Activated T-cell treated with anti-CD3 and anti-CD28 coated beads, Interleukin-2, amount 50 U/mL, for 72 hours (primary cell): ENCODE measurements around the gene CAPN8. TPM values are rescaled to one million over a fixed set of nuclear protein-coding genes. Genes with fewer than 3 reads are reported as not detected.

Experiments used
- ATAC-seq, 2 donors: fragments of 150-1000 bp; cut with Tn5 transposase; replicated peaks in 1 of 2; 2 replicates each; pipeline ENCODE4 v1.10.0; 2021; ENCODE audit warnings: moderate library complexity in 2 of 2, mild to moderate bottlenecking in 1 of 2
- DNase-seq, 2 donors: peaks; one replicate each; pipeline ENCODE4 v3.0.0; 2021 to 2022; ENCODE audit warnings: mixed read lengths in 1 of 2
- H3K27ac Mint-ChIP-seq: one replicate; pipeline ENCODE4 v1.8.0; 2022; ENCODE audit warnings: mild to moderate bottlenecking, moderate library complexity, mixed read lengths
- H3K27me3 Mint-ChIP-seq: one replicate; pipeline ENCODE4 v1.8.0; 2022; ENCODE audit warnings: low read depth, mixed read lengths
- H3K36me3 Mint-ChIP-seq, 2 donors: one replicate each; pipeline ENCODE4 v1.8.0; 2022; ENCODE audit warnings: mixed read lengths in 2 of 2, mild to moderate bottlenecking in 1 of 2; ENCODE audit not compliant: insufficient read depth in 2 of 2
- H3K4me1 Mint-ChIP-seq: one replicate; pipeline ENCODE4 v1.8.0; 2022; ENCODE audit warnings: low read depth, mixed read lengths
- H3K4me3 Mint-ChIP-seq, 2 donors: one replicate each; pipeline ENCODE4 v1.8.0; 2022; ENCODE audit warnings: mild to moderate bottlenecking in 2 of 2, mixed read lengths in 2 of 2, moderate library complexity in 2 of 2
- H3K9me3 Mint-ChIP-seq, 2 donors: one replicate each; pipeline ENCODE4 v1.8.0; 2022; ENCODE audit warnings: mixed read lengths in 2 of 2
- total RNA-seq, 2 donors: library from RNA; stranded (reverse); gene quantifications; one replicate each; pipeline ENCODE4 v1.2.3, GENCODE V29; 2022

The CAPN8 gene
- total RNA-seq, 2 donors from 2014 or later = not detected

DNA sequence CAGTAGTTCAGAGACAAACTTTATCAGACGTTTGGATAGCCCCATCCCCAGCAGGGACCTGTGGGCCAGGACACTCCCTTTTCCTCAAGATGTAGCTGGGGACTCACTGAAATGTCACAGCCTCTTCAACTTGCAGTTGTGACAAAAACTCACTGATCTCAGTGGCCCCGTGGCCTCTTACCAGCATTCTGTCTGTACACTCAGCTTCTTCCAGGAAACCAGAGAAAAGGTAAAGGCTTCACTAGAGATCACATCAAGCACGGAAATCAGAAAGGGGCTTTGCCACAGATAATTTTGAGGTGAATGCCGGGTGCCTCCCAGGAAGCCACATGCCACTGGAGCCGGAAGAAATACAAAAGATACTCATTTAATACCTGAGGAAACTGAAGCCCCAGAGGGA, 150.1 kb downstream of the CAPN8 start:
- Mint-ChIP-seq H3K4me3 (peak overlapping the region; percentile 49 to 57), H3K27me3 (no peaks in the 10 kb centered on the region)
- peak; percentile 78 to 81 for ATAC-seq

DNA sequence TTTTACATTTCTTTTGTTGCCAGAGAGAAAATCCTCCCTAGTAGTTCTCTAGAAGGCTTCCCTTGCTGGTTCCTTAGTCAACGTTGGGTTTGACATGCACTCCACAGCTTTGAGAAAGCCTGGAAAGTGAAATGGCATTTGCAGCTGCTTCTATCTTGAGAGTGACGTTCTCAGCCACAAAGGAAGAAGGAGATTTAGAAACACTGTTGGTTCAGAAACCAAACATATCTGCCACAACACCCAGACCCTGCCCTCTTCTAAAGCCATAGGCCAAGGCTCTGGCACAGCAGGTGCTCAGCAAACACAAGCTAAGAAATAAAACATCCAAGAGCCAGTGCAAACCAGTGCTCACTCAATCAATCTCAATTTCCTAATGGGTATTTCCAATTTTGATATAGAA, 150.9 kb downstream of the CAPN8 start:
- Mint-ChIP-seq H3K4me1 (peaks cover 38% of the 10 kb centered on the region), H3K27ac (peak overlapping the region; percentile 55), H3K36me3 (peaks cover 2 to 3% of the 10 kb centered on the region in 2 donors), H3K4me3 (peak overlapping the region; percentile 49 to 57), H3K27me3 (no peaks in the 10 kb centered on the region), H3K9me3 (peaks cover 0 to 6% of the 10 kb centered on the region in 2 donors)
- DNase-seq (no peak), ATAC-seq (no peak)

More for the DNA sequence above, 150.1 kb downstream of the CAPN8 start:
- DNase-seq = peak; percentile 23 to 25
- peaks cover 33% of the 10 kb centered on the region for H3K4me1 Mint-ChIP-seq
- peaks cover 0 to 8% of the 10 kb centered on the region in 2 donors for H3K9me3 Mint-ChIP-seq
- H3K27ac Mint-ChIP-seq = peak overlapping the region; percentile 55
- H3K36me3 Mint-ChIP-seq = no peaks in the 10 kb centered on the region

GRCh38 chr1:223513309-223513708, 152.2 kb downstream of the CAPN8 start:
- DNase-seq (no peak), ATAC-seq (no peak)
- peaks cover 2 to 3% of the 10 kb centered on the region in 2 donors for H3K36me3 Mint-ChIP-seq
- H3K4me1 Mint-ChIP-seq = peaks cover 38% of the 10 kb centered on the region
- H3K9me3 Mint-ChIP-seq = peaks cover 0 to under 1% of the 10 kb centered on the region in 2 donors
- H3K4me3 Mint-ChIP-seq = no peak overlapping the region
- H3K27ac Mint-ChIP-seq = no peak overlapping the region
- no peaks in the 10 kb centered on the region for H3K27me3 Mint-ChIP-seq

- Mint-ChIP-seq H3K36me3 (peaks cover 2 to 3% of the 10 kb centered on the region in 2 donors), H3K4me3 (no peak overlapping the region), H3K9me3 (no peaks in the 10 kb centered on the region), H3K27me3 (no peaks in the 10 kb centered on the region), H3K27ac (no peak overlapping the region), H3K4me1 (peaks cover 38% of the 10 kb centered on the region)
- DNase-seq = no peak
- no peak for ATAC-seq
Observed at GRCh38 chr1:223512057-223512456, 153.4 kb downstream of the CAPN8 start.

- no peaks in the 10 kb centered on the region for H3K27me3 Mint-ChIP-seq
- no peak overlapping the region for H3K4me3 Mint-ChIP-seq
- H3K36me3 Mint-ChIP-seq = peaks cover 2 to 3% of the 10 kb centered on the region in 2 donors
- DNase-seq (no peak), ATAC-seq (no peak)
- H3K27ac Mint-ChIP-seq = no peak overlapping the region
- H3K4me1 Mint-ChIP-seq = peaks cover 11% of the 10 kb centered on the region
- H3K9me3 Mint-ChIP-seq = no peaks in the 10 kb centered on the region
Observed at GRCh38 chr1:223508796-223509195, 156.7 kb downstream of the CAPN8 start.

DNA sequence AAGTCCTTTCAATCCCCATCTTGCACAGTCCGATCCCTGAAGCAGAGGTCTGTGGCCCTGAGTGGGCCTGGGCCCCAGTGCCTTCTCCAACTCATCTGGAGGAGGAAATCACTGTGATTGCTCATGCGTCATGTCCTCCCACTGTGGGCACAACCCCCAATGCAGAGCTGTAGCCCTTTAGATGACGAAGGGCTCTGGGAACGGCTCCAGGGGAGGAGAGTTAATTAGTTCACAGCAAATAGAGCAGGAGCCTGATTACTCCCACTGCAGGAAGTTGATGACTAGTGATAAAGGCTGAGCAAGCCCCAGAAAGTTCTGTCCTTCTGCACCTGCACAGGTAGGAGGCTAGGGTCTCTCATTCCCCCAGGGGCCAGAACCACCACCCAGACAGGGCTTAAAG, 160.8 kb downstream of the CAPN8 start:
- DNase-seq = no peak
- Mint-ChIP-seq H3K27ac (no peak overlapping the region), H3K27me3 (no peaks in the 10 kb centered on the region), H3K4me1 (peaks cover 15% of the 10 kb centered on the region), H3K9me3 (no peaks in the 10 kb centered on the region), H3K36me3 (no peaks in the 10 kb centered on the region), H3K4me3 (no peak overlapping the region)
- no peak for ATAC-seq

DNA sequence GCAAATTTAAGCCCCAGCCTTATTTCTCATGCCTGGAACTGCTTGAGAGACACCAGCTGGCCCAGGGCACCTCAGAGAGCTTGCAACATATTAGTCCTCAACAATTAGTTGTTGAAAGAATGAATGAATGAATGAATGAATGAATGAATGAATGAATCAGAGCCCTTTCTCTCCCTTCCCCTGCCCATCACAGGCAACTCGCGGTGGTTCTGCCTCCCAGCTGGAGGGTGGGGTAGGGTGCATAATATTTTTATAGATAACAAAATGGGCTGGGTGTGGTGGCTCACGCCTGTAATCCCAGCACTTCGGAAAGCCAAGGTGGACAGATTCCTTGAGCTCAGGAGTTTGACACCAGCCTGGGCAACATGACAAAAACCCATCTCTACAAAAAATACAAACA, 162.2 kb downstream of the CAPN8 start:
- no peak for DNase-seq
- H3K27ac Mint-ChIP-seq = no peak overlapping the region
- H3K4me1 Mint-ChIP-seq = peaks cover 19% of the 10 kb centered on the region
- no peaks in the 10 kb centered on the region for H3K27me3 Mint-ChIP-seq
- H3K4me3 Mint-ChIP-seq = no peak overlapping the region
- no peaks in the 10 kb centered on the region for H3K9me3 Mint-ChIP-seq
- H3K36me3 Mint-ChIP-seq = no peaks in the 10 kb centered on the region
- ATAC-seq = no peak

DNA sequence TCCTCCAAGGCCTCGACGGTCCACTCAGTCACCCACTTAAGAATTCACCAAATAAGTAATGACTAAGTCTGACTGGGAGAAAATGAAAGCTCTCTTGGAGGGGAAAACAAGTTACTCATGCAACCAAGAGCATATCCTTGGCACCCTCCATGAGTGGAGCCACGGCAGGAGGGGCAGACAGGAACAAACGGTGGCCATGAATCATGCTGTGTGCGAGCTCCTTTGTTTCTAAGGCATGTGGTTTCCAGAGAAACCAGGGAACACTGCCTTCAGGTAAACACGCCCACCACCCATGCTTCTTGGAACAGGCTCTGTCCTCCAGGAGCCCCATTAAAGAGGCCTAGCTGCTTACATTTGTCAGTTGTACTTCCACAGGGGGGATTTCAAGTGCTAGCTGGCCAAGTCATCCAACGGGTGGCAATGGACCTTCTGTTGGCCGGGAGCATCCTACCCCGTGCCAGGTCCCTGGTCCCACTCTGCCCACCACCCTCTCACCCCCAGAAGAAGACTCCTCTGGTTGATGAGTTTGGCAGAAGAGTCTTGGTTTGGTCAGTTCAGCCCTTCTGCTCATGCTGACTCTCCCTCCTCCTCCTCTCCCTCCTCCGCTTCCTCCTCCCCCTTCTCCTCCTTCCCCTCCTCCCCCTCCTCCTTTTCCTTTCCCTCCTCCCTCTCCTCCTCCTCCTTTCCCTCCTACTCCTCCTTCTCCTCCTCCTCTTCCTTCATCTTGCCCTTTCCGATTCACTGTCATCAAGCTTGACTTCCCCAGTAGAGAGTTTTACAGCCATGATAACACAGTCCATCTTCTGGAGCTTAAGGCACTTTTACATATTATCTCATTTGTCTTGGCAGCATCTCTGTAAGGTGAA, 164.7 kb downstream of the CAPN8 start:
- DNase-seq (peak; percentile 27 to 28), ATAC-seq (peak; percentile 78 to 92)
- Mint-ChIP-seq H3K4me3 (no peak overlapping the region), H3K27me3 (no peaks in the 10 kb centered on the region), H3K4me1 (peaks cover 19% of the 10 kb centered on the region), H3K9me3 (no peaks in the 10 kb centered on the region), H3K27ac (no peak overlapping the region), H3K36me3 (no peaks in the 10 kb centered on the region)

DNA sequence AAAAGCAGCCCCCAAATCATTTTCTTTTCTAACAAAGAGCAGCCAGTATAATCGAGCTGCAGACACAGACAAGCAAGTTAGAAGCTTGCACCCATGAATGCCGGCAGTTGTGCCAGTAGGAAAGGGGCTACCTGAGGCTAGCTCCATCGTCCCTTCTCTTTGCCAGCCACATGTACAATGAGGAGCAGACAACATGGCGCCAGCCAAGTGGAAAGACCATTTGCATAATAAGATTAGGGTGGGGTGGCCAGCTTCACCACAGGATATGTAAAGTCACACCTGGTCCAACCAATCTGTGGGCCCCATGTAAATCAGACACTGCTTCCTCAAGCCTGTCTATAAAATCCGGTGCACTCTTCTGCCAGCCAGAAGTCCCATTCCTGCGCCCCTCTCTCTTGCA, 168.6 kb downstream of the CAPN8 start:
- H3K4me1 Mint-ChIP-seq = peaks cover 24% of the 10 kb centered on the region
- H3K4me3 Mint-ChIP-seq = no peak overlapping the region
- no peaks in the 10 kb centered on the region for H3K36me3 Mint-ChIP-seq
- DNase-seq (no peak), ATAC-seq (no peak)
- H3K27me3 Mint-ChIP-seq = no peaks in the 10 kb centered on the region
- H3K9me3 Mint-ChIP-seq = peaks cover 0 to 1% of the 10 kb centered on the region in 2 donors
- H3K27ac Mint-ChIP-seq = no peak overlapping the region

- H3K4me3 Mint-ChIP-seq = no peak overlapping the region
- H3K27me3 Mint-ChIP-seq = no peaks in the 10 kb centered on the region
- DNase-seq = no peak
- peaks cover 12% of the 10 kb centered on the region for H3K4me1 Mint-ChIP-seq
- H3K27ac Mint-ChIP-seq = no peak overlapping the region
- ATAC-seq = no peak
- no peaks in the 10 kb centered on the region for H3K36me3 Mint-ChIP-seq
- peaks cover 0 to 1% of the 10 kb centered on the region in 2 donors for H3K9me3 Mint-ChIP-seq
Observed at GRCh38 chr1:223494926-223495645, 170.4 kb downstream of the CAPN8 start.

DNA sequence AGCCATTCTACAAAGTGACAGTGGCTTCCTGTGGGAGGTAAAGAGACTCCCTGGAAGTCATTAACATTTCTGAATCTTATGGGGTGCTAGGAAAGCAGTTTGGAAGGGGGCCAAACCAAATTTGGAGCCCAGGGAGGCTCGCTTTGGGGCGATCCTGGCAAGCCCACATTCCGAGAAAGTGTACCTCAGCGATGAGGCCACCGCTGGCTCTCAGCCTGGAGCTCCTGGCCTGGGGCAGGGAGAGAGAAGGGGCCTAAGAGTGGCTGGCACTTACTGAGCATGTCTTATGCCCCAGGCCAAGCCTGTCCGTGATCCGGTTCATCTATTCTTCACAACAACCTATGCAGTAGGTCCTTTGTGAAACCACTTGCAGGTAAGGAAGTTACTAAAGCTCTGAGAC, 173.5 kb downstream of the CAPN8 start:
- Mint-ChIP-seq H3K36me3 (no peaks in the 10 kb centered on the region), H3K9me3 (peaks cover 0 to 1% of the 10 kb centered on the region in 2 donors), H3K27me3 (no peaks in the 10 kb centered on the region), H3K4me1 (peaks cover 5% of the 10 kb centered on the region), H3K4me3 (no peak overlapping the region), H3K27ac (no peak overlapping the region)
- DNase-seq (no peak), ATAC-seq (no peak)
